Measurements from ENCODE around the gene PGM2L1. TPM values are rescaled to one million over a fixed set of nuclear protein-coding genes. Genes with fewer than 3 reads are reported as not detected.

Gene PGM2L1
- total RNA-seq, 1 donor from 2014 or later = 1.6 TPM

DNA sequence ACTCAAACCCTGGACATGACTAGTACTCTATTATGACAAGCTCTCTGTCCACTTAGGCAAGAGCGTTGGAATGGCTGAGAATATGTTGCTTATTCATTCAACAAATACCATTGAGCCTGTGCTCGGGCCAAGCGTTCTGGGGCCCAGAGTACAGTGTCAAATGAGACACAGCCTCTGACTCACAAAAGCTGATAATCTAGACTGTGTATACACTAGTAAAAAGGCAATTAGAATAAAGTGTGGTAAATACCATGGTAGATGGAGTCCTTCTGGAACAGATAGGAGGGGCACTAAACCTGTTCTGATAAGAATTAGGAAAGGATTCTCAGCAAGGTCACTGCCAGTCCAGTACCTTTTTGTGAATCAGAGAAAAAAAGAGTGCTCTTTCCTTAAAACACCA lies 44.4 kb upstream of the PGM2L1 start:
- TF ChIP-seq CTCF (IDR thresholded peaks at IDR 0.05; ENCODE audit: borderline replicate concordance) = no peak
- Histone ChIP-seq H3K4me1 (peaks cover 19% of the 10 kb centered on the region), H3K9me3 (replicated peaks) (no peaks in the 10 kb centered on the region), H3K27me3 (ENCODE audit: low read depth) (no peaks in the 10 kb centered on the region), H3K27ac (replicated peaks) (no peak overlapping the region), H3K4me3 (no peak overlapping the region), H3K36me3 (no peaks in the 10 kb centered on the region)
- no peak for DNase-seq
- intact Hi-C loops (cut with micrococcal nuclease) = no loop called here

- Histone ChIP-seq H3K36me3 (no peaks in the 10 kb centered on the region), H3K4me3 (no peak overlapping the region), H3K4me1 (peaks cover 10% of the 10 kb centered on the region), H3K27me3 (ENCODE audit: low read depth) (peaks cover under 1% of the 10 kb centered on the region), H3K27ac (replicated peaks) (no peak overlapping the region), H3K9me3 (replicated peaks) (no peaks in the 10 kb centered on the region)
- intact Hi-C loops (cut with micrococcal nuclease) = no loop called here
- no peak for DNase-seq
- TF ChIP-seq CTCF (IDR thresholded peaks at IDR 0.05; ENCODE audit: borderline replicate concordance) = no peak
Observed at GRCh38 chr11:74438681-74439080, 40.4 kb upstream of the PGM2L1 start.

GRCh38 chr11:74437441-74438042 lies 39.3 kb upstream of the PGM2L1 start:
- intact Hi-C loops (cut with micrococcal nuclease) = no loop called here
- no peak for DNase-seq
- Histone ChIP-seq H3K4me3 (no peak overlapping the region), H3K36me3 (no peaks in the 10 kb centered on the region), H3K4me1 (no peaks in the 10 kb centered on the region), H3K27ac (replicated peaks) (no peak overlapping the region), H3K27me3 (ENCODE audit: low read depth) (peaks cover 8% of the 10 kb centered on the region), H3K9me3 (replicated peaks) (no peaks in the 10 kb centered on the region)
- TF ChIP-seq CTCF (IDR thresholded peaks at IDR 0.05; ENCODE audit: borderline replicate concordance) = no peak

- no peak overlapping the region for H3K27ac ChIP-seq (replicated peaks)
- H3K4me3 ChIP-seq = no peak overlapping the region
- H3K4me1 ChIP-seq = no peaks in the 10 kb centered on the region
- H3K36me3 ChIP-seq = no peaks in the 10 kb centered on the region
- intact Hi-C loops (cut with micrococcal nuclease) = no loop called here
- H3K9me3 ChIP-seq (replicated peaks) = no peaks in the 10 kb centered on the region
- no peak for DNase-seq
- no peak for TF ChIP-seq CTCF (IDR thresholded peaks at IDR 0.05; ENCODE audit: borderline replicate concordance)
- peaks cover 8% of the 10 kb centered on the region for H3K27me3 ChIP-seq (ENCODE audit: low read depth)
Observed at GRCh38 chr11:74434528-74434927, 36.3 kb upstream of the PGM2L1 start.

DNA sequence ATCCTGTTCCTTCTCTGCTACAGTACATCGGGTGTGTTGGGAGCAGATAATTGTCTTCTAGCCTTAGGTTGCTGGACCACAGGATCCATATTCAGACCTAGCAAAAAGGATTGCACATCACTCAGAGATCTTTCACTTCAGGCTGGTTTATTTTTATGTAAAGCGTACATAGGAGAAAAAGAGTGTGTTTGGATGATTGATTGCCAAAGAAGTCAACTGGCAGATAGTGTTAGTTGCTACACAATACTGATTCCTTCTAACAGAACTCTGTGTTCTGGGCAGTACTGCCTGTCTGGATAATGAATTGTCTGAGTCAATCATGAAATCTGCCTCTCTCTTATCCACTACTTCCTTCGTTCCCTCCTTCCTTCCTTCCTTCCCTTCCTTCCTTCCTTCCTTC lies 31.0 kb upstream of the PGM2L1 start:
- no peak for TF ChIP-seq CTCF (IDR thresholded peaks at IDR 0.05; ENCODE audit: borderline replicate concordance)
- no peak overlapping the region for H3K4me3 ChIP-seq
- DNase-seq = no peak
- intact Hi-C loops (cut with micrococcal nuclease) = no loop called here
- H3K27me3 ChIP-seq (ENCODE audit: low read depth) = peaks cover 8% of the 10 kb centered on the region
- H3K9me3 ChIP-seq (replicated peaks) = peaks cover 25% of the 10 kb centered on the region
- no peaks in the 10 kb centered on the region for H3K36me3 ChIP-seq
- no peaks in the 10 kb centered on the region for H3K4me1 ChIP-seq
- no peak overlapping the region for H3K27ac ChIP-seq (replicated peaks)

All from left ventricle myocardium inferior (tissue), 1 donor.